NT2/D1 (cell line): Measurements from ENCODE around the gene MYBPC3.
"Not testable (repeated sequence)": the region's sequence is repeated elsewhere in the genome, so short reads cannot be mapped to it uniquely, and the experiment has no call there.

Source experiments
- DNase-seq: peaks from one replicate; pipeline ENCODE4 v3.0.0-alpha.2; 2011; ENCODE audit warnings: low read depth, low spot score
- H3K27me3 ChIP-seq: 2 replicates; pipeline ENCODE4 v1.6.0; 2011; ENCODE audit warnings: mild to moderate bottlenecking; ENCODE audit not compliant: insufficient read length, insufficient read depth
- H3K36me3 ChIP-seq: 2 replicates; pipeline ENCODE4 v1.6.1; 2011; ENCODE audit warnings: mild to moderate bottlenecking, low read length, mixed read lengths; ENCODE audit not compliant: insufficient read depth, insufficient read length
- H3K4me1 ChIP-seq: 2 replicates; pipeline ENCODE4 v1.5.1; 2011; ENCODE audit not compliant: insufficient read depth, insufficient read length
- H3K4me3 ChIP-seq: 2 replicates; pipeline ENCODE4 v1.5.1; 2011; ENCODE audit warnings: low read depth; ENCODE audit not compliant: insufficient read length
- H3K9ac ChIP-seq: 2 replicates; pipeline ENCODE4 v1.6.0; 2011; ENCODE audit warnings: low read depth; ENCODE audit not compliant: insufficient read length
- H3K9me3 ChIP-seq: 2 replicates; pipeline ENCODE4 v1.5.1; 2011; ENCODE audit warnings: mild to moderate bottlenecking, low read length; ENCODE audit not compliant: insufficient read depth
- SUZ12 ChIP-seq: IDR thresholded peaks from 2 replicates; pipeline ENCODE4 v1.6.1; 2011; ENCODE audit not compliant: insufficient read length, insufficient read depth; ENCODE audit errors: extremely low read depth
- YY1 ChIP-seq: IDR thresholded peaks from 2 replicates; pipeline ENCODE4 v1.6.1; 2011; ENCODE audit not compliant: insufficient read length, insufficient read depth
- ZNF274 ChIP-seq: IDR thresholded peaks from 2 replicates; pipeline ENCODE4 v1.6.1; 2011; ENCODE audit warnings: mild to moderate bottlenecking, low read depth, low read length

The MYBPC3 gene

DNA sequence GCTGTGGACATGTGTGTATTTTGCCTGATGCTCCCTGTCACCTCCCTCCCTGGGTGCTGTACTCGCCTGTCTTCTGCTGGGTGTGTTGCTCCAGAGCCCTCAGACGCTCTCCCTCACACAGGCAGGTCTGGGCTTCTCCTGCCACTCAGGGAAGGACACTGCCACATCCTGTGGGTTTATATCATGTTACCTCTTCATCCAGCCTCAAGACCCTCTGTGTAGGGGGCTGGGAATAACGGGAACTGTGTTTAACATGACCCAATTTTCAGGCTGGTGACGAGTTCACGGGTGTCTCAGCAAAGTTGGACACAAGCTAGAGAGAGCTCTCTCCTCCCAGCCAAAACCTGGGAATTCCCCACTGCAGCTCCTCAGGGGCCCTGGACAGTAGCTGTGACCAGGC is 24.6 kb downstream of the MYBPC3 start:
- no peak overlapping the region for H3K4me3 ChIP-seq
- no peaks in the 10 kb centered on the region for H3K9me3 ChIP-seq
- no peaks in the 10 kb centered on the region for H3K27me3 ChIP-seq
- DNase-seq, result no peak
- TF ChIP-seq YY1, result no peak
- TF ChIP-seq ZNF274, result no peak
- TF ChIP-seq SUZ12, result no peak
- no peak overlapping the region for H3K9ac ChIP-seq
- peaks cover 1% of the 10 kb centered on the region for H3K4me1 ChIP-seq
- peaks cover 58% of the 10 kb centered on the region for H3K36me3 ChIP-seq

GRCh38 chr11:47327025-47327424 is 25.5 kb downstream of the MYBPC3 start:
- TF ChIP-seq SUZ12, result no peak
- no peak for TF ChIP-seq YY1
- TF ChIP-seq ZNF274, result no peak
- no peak for DNase-seq
- Histone ChIP-seq H3K36me3 (peaks cover 62% of the 10 kb centered on the region), H3K27me3 (no peaks in the 10 kb centered on the region), H3K4me1 (peaks cover 1% of the 10 kb centered on the region), H3K9ac (no peak overlapping the region), H3K4me3 (no peak overlapping the region), H3K9me3 (no peaks in the 10 kb centered on the region)

- Histone ChIP-seq H3K9ac (no peak overlapping the region), H3K36me3 (peaks cover 61% of the 10 kb centered on the region)
- TF ChIP-seq ZNF274 (no peak), SUZ12 (no peak), YY1 (no peak)
Observed at GRCh38 chr11:47326198-47326597, 26.3 kb downstream of the MYBPC3 start.

DNA sequence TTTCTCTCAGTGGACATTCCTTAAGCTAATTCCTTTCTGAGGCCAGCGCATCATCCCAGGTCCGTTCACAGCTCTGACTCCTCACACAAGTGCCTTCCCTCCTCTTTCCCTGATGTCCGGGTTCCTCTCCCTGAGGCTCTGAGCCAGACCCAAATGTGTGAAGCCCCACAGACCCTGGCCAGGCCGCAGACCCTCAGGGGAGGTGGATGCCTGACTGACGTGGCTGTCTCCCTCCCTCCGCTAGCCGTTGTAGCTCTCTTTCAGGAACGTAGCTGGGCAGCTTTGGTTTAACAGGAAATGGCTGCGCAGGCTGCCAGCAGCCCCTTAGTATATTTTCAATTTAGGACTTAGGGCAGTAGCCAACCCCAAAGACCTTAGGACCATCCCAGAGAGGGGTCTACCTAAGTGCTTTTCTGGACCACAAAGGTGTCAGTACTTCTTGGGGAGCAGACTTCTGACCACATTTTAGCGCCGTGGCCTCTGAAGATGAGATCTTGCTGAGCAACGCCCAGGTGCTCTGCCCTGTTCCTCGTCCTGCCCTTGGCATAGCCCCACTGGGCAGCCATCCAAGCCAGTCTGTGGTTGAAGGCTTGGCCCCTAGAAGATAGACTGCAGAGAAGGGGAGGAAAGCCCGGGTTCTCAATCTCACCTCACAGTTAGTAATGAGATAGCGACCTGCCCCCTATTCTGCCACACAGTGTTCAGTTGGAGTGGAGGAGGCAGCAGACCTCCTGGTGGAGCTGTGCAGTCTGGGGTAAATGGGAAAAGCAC is 27.0 kb downstream of the MYBPC3 start:
- no peak for DNase-seq
- TF ChIP-seq YY1 (no peak), ZNF274 (no peak), SUZ12 (no peak)

More at GRCh38 chr11:47326198-47326597, 26.3 kb downstream of the MYBPC3 start:
- no peaks in the 10 kb centered on the region for H3K9me3 ChIP-seq
- no peak for DNase-seq
- H3K27me3 ChIP-seq, result no peaks in the 10 kb centered on the region
- peaks cover 1% of the 10 kb centered on the region for H3K4me1 ChIP-seq
- no peak overlapping the region for H3K4me3 ChIP-seq

GRCh38 chr11:47324520-47324919 is 28.0 kb downstream of the MYBPC3 start:
- Histone ChIP-seq H3K36me3 (peaks cover 50% of the 10 kb centered on the region), H3K27me3 (no peaks in the 10 kb centered on the region), H3K9me3 (no peaks in the 10 kb centered on the region), H3K4me3 (no peak overlapping the region), H3K9ac (no peak overlapping the region), H3K4me1 (peaks cover 1% of the 10 kb centered on the region)
- TF ChIP-seq ZNF274, result no peak
- TF ChIP-seq YY1, result no peak
- no peak for TF ChIP-seq SUZ12
- DNase-seq, result no peak

More for the DNA sequence above, 27.0 kb downstream of the MYBPC3 start:
- Histone ChIP-seq H3K27me3 (no peaks in the 10 kb centered on the region), H3K9ac (no peak overlapping the region), H3K4me1 (peaks cover 1% of the 10 kb centered on the region), H3K4me3 (no peak overlapping the region), H3K36me3 (peaks cover 57% of the 10 kb centered on the region), H3K9me3 (no peaks in the 10 kb centered on the region)

- H3K4me3 ChIP-seq, result no peak overlapping the region
- H3K4me1 ChIP-seq, result no peaks in the 10 kb centered on the region
- H3K36me3 ChIP-seq, result peaks cover 40% of the 10 kb centered on the region
- no peaks in the 10 kb centered on the region for H3K9me3 ChIP-seq
- TF ChIP-seq YY1 (no peak), ZNF274 (no peak), SUZ12 (no peak)
- no peak overlapping the region for H3K9ac ChIP-seq
- DNase-seq, result no peak
- H3K27me3 ChIP-seq, result no peaks in the 10 kb centered on the region
Observed at GRCh38 chr11:47318166-47318565, 34.3 kb downstream of the MYBPC3 start.

- DNase-seq, result no peak
- H3K9me3 ChIP-seq, result no peaks in the 10 kb centered on the region
- TF ChIP-seq YY1 (no peak), SUZ12 (no peak), ZNF274 (no peak)
- H3K27me3 ChIP-seq, result no peaks in the 10 kb centered on the region
- peaks cover 46% of the 10 kb centered on the region for H3K36me3 ChIP-seq
- no peak overlapping the region for H3K9ac ChIP-seq
- H3K4me3 ChIP-seq, result no peak overlapping the region
- H3K4me1 ChIP-seq, result no peaks in the 10 kb centered on the region
Observed at GRCh38 chr11:47317064-47317828, 35.3 kb downstream of the MYBPC3 start.

GRCh38 chr11:47316501-47316900 is 36.0 kb downstream of the MYBPC3 start:
- H3K4me3 ChIP-seq, H3K9ac ChIP-seq, DNase-seq, H3K9me3 ChIP-seq, H3K4me1 ChIP-seq, H3K27me3 ChIP-seq: not testable (repeated sequence)
- peaks cover 46% of the 10 kb centered on the region for H3K36me3 ChIP-seq
